Cardiac septum (tissue), 1 donor: Measurements from ENCODE around the gene TBCA. TPM values are rescaled to one million over a fixed set of nuclear protein-coding genes. Genes with fewer than 3 reads are reported as not detected.
"Not testable (repeated sequence)": the region's sequence is repeated elsewhere in the genome, so short reads cannot be mapped to it uniquely, and the experiment has no call there.

Source experiments
- DNase-seq: peaks from one replicate; pipeline ENCODE4 v3.0.0-alpha.2; 2020; ENCODE audit warnings: low spot score
- intact Hi-C: fragments of 100-400 bp; cut with DNase I; formaldehyde crosslinking; loops from one replicate; pipeline ENCODE4 v1.14.0; 2022
- total RNA-seq: library from RNA; stranded (reverse); fragmentation: NEBNext Ultra II Directional; extraction: Animal tissue kit (Norgen Biotek cat#: 25700); gene quantifications from one replicate; pipeline ENCODE4 v1.2.1, GENCODE V29; 2021
- donor health status: DM: no; HTN: no; CAD: no.

Gene TBCA
- total RNA-seq, 1 donor from 2014 or later: 130 TPM

GRCh38 chr5:77724934-77725333 lies 51.2 kb downstream of the TBCA start:
- DNase-seq: no peak
- intact Hi-C loops: no loop called here

DNA sequence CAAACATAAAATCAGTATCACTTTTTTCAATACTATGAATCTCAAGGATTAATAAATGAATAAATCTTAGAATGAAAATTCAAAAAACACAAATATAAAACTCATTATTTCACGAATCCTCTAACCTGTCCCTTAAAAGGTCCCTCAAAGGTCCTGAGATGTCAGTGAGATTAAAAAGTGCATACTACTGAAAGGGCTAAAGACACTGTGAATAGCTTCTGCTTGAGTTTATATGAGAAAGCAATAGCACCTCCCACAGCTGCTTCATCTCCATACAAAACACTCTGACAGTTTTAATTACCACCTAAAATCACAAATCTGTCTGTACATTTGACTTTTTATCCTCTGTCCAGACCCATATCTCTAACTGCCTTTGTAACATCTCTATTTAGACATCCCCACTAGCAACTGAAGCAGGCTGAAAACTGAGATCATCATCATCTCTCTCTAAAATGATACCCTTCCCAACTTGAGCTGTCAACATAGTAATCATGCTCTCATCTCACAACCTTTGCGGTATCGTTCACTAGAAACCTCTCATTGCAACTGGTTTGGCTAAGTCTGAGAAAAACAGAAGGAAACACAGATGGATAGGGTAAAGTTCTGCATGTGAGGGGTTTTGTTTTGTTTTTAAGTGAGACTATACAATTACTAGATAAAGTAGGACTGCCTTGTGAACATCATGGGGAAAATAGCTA lies 56.3 kb downstream of the TBCA start:
- no peak for DNase-seq
- intact Hi-C loops: no loop called here

- no peak for DNase-seq
- intact Hi-C loops: no loop called here
Observed at GRCh38 chr5:77718934-77719610, 57.1 kb downstream of the TBCA start.

- intact Hi-C loops: no loop called here
- no peak for DNase-seq
Observed at GRCh38 chr5:77709993-77710685, 66.0 kb downstream of the TBCA start.

GRCh38 chr5:77709340-77709739 lies 66.8 kb downstream of the TBCA start:
- intact Hi-C loops: no loop called here
- DNase-seq: no peak

GRCh38 chr5:77707791-77708190 lies 68.3 kb downstream of the TBCA start:
- intact Hi-C loops: no loop called here

GRCh38 chr5:77699569-77699968 lies 76.6 kb downstream of the TBCA start:
- DNase-seq, intact Hi-C loops: not testable (repeated sequence)

More at GRCh38 chr5:77707791-77708190, 68.3 kb downstream of the TBCA start:
- no peak for DNase-seq

DNA sequence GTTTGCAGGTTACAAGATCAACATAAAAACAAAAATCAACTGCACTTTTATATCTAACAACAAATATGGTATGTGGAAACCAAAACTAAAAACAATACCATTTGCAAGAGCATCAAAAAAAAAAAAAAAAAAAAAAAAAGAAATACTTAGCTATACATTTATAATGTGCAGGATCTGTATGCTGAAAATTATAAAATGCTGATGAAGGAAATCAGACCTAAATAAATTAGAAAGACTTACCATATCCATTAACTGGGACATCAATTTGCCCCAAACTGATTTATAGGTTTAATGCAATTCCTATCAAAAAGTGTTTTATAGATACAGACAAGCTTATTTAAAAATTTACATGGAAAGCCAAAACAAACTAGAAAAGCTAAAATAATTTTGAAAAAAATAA lies 77.2 kb downstream of the TBCA start:
- DNase-seq: no peak
- intact Hi-C loops: no loop called here

DNA sequence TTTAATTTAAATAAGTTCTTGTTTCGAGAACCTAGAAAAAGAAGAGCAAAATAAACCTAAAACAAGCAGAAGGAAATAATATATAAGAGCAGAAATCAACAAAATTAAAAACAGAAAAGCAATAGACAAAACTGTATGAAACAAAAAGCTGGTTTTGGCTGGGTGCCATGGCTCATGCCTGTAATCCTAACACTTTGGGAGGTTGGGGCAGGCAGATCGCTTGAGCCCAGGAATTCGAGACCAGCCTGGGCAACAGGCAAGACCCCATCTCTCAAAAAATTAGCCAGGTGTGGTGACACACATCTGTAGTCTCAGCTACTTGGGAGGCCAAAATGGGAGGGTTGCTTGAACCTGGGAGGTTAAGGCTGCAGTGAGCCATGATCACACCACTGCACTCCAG lies 78.4 kb downstream of the TBCA start:
- no peak for DNase-seq
- intact Hi-C loops: no loop called here

GRCh38 chr5:77696120-77696519 lies 80.0 kb downstream of the TBCA start:
- intact Hi-C loops: no loop called here
- no peak for DNase-seq

- no peak for DNase-seq
- intact Hi-C loops: no loop called here
Observed at GRCh38 chr5:77693913-77694312, 82.2 kb downstream of the TBCA start.

DNA sequence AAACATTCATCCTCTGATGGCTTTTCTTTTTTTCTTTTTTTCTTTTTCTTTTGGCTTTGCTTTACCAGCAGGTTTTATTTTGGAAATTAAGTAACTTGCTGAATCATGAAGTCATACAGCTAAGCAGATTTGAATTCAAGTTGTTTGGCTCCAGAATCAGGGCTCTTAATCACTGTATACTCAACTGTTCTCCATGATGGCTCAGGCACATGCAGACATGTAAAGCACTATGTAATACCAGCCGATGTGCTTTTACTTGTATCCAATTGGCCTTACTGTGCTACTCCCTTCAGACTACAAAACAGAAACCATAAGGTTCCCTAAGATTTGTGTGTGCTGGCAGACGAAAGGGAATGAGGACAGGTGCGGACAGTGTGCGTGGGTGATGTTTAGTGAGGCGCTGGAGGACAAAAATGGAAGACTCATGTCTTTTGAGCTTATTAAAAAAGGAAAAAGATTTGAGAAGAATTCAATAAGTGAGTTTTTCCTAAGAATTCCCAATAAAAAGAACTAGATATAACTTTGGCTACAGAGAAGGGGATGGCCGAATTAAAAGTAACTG lies 92.9 kb downstream of the TBCA start:
- intact Hi-C loops: no loop called here
- no peak for DNase-seq

DNA sequence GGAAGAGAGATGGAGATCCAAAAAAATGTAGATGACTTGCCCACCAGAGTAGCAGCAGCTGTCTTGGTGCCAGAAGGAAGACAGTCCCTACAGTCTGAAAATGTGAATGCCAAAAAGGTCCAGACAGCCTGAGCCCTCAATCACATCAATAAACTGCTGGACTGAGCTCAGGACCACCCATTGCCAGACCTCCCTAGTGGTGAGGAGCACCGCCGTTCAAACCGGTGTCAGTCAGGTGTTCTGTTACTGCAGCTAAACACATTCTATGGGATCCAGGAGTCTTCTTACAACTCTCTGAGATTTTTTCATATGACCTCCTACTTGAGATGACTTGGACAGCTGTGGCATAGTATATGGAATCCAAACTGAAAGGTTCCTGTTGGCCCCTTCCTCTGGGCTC lies 105.6 kb downstream of the TBCA start:
- intact Hi-C loops: no loop called here
- no peak for DNase-seq

DNA sequence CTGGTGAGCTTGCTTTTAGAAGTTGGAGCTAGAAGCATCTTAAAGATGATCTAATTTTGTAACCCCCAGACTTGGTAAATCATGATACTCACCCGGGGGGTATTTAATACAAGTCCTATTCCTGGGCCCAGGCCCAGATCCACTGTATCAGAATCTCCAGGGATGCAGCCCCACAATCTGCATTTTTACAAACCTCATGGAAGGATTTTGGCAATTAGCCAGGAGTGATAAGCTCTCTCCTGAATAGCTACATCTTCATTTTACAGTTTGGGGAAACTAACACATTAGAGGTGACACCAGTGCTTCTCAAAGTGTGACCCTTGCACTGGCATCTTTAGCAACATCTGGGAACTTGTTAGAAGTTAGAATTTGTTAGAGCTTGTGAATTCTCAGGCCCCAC lies 106.5 kb downstream of the TBCA start:
- DNase-seq: no peak
- intact Hi-C loops: no loop called here

DNA sequence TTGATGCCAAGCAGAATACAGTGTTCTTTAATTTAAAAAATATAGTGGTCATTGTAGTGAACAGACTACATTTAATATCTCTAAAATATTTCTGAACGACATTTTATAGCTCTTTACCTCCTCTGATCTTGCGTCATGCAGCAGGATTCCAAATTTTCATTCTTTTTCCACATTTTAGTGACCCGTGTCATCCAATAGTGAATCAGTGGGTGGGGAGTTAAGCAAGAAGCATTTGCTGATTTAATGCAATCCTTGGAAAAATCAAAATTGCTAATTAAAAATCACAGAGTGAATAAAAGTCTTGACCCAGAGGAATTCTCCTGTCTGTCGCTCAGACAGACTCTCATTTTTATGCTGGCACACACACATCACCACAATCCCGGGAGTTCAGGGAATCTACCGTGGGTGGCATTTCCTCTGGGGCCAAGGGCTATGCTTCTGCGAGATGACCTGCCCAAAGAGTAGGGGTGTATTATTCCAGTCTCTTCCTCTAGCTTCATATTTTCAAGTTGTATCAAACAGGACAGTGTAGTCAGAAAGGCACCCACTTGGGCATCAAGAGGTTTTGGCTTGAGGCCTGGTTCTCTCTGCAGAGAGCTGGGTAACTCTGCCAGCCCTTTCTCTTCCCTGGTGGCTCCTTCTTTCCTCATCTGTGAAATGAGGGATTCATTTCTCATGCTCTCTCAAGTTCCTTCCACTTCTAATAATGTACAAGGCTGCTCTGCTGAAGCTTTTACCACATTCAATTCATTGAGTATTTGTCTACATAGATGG lies 112.9 kb downstream of the TBCA start:
- no peak for DNase-seq
- intact Hi-C loops: no loop called here

DNA sequence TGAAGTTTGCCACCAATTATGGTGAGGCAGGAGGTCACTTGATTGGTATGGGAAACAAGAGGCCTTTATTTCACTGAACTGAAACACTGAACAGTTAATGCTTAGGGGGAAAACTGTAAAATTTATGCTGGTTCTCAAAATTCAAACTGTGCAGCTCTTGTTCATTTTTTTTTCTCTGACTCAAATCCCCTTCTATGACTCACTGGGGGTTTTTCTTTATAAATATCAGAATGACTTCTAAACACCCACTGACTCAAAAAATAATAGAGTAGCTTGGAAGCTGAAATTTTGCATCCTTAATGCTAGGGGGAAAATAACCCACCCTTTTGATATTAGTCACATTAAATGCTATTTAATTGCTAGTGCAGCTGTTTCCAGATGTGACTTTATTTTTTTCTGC lies 113.5 kb downstream of the TBCA start:
- intact Hi-C loops: no loop called here
- no peak for DNase-seq

GRCh38 chr5:77658662-77659061 lies 117.5 kb downstream of the TBCA start:
- no peak for DNase-seq
- intact Hi-C loops: no loop called here

GRCh38 chr5:77651343-77651742 lies 124.8 kb downstream of the TBCA start:
- intact Hi-C loops: no loop called here
- no peak for DNase-seq

DNA sequence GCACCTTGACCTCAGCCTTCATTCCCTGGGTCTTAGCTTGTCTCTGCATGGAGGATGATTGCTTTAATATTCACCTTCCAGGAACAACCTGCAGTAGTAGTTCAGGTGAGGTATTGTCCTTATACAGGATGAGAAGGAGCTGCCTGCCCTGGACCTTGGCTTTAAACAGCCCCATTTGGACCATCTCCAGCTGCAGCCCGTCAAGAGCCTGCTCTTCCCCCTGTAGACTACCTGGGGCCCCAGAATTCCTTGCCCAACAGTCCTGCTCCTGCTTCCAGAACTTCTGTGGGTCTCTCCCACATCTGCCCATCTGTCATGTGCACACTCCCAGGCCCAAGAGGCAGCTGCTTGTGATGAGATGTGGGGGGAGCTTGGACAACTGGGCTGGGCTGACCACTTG lies 125.5 kb downstream of the TBCA start:
- intact Hi-C loops: no loop called here
- DNase-seq: no peak

DNA sequence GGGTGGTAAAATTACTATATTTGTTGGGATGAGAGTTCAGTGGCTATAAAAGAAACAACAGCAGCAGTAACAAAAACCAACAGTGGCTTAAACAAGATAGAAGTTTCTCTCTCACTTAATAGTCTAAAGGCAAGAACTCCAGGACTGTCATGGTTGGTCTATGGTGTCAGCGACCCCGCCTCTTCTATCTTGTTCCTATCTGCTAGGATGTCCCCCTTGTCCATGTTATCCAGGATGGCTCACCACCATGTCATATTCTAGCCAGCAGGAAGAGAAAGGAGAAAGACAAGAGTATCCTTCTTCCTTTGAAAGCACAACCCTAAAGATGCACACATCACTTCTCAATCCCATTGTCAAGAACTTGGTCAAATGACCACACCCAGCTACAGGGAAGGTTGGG lies 126.4 kb downstream of the TBCA start:
- no peak for DNase-seq
- intact Hi-C loops: loop anchor here (10.0 kb wide), 2 partner anchors 325 to 355 kb away; no protein-coding TSS in a partner anchor
